Measurements from ENCODE around the gene GLIS2. TPM values are rescaled to one million over a fixed set of nuclear protein-coding genes. Genes with fewer than 3 reads are reported as not detected.

The GLIS2 gene
- total and polyA plus RNA-seq, 12 donors = 6.9 to 16.9 (median 13.9) TPM

DNA sequence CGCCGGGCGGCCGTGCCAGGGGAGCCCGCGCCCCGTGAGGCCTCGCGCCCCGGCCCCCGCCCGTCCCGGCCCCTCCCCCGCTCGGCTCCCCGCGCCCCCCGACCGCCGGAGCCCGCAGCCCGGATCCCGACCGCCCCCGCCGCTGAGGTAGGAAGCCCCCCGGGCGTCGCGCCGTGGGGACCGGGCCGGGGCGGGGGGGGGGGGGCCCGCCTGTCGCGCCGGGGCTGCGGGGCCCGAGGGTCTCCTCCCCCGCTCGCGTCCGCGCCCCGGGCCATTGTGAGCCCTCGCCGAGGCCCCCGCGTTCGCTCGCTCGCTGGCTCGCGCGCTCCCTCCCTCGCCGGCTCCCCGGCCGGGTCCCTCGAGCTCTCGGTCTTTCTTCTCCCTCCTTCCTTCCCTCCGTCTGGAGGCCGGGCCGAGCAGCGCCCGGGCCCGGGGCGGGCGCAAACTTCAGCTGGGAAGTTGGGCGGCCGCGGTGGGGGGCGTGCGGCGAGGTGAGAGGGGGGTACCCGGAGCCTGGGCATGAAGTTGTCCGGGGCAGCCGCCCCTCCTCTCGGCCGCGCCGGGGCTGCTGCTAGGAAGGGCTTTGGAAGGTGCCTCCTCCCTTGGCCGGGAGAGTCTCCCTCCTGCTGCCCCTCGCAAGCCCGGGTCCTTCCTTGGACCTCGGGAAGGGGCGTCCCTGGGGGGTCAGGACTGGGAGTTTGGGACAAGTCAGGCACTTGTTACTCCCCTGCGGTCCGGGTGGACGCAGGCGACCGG lies 419 bp downstream of the GLIS2 start:
- Histone ChIP-seq H3K4me3 (peak overlapping the region; percentile 56 to 93 (median 72)), H3K36me3 (no peaks in the 10 kb centered on the region), H3K27ac (peak overlapping the region; percentile 84 to 98 (median 88)), H3K9me3 (no peaks in the 10 kb centered on the region), H3K27me3 (peaks cover 0 to 44% (median 0%) of the 10 kb centered on the region in 7 donors), H3K4me1 (peaks cover 43 to 68% (median 65%) of the 10 kb centered on the region in 9 donors)
- DNase-seq (no peak), ATAC-seq (peak in 1 of 8 donors; percentile 5)
- TF ChIP-seq, protein P1, sequence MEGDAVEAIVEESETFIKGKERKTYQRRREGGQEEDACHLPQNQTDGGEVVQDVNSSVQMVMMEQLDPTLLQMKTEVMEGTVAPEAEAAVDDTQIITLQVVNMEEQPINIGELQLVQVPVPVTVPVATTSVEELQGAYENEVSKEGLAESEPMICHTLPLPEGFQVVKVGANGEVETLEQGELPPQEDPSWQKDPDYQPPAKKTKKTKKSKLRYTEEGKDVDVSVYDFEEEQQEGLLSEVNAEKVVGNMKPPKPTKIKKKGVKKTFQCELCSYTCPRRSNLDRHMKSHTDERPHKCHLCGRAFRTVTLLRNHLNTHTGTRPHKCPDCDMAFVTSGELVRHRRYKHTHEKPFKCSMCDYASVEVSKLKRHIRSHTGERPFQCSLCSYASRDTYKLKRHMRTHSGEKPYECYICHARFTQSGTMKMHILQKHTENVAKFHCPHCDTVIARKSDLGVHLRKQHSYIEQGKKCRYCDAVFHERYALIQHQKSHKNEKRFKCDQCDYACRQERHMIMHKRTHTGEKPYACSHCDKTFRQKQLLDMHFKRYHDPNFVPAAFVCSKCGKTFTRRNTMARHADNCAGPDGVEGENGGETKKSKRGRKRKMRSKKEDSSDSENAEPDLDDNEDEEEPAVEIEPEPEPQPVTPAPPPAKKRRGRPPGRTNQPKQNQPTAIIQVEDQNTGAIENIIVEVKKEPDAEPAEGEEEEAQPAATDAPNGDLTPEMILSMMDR (IDR thresholded peaks at IDR 0.05) = no peak
- intact Hi-C loops (cut with DNase I) = no loop called here
- WGBS, 2 donors = 1 to 2% methylated on average over 65 to 91 of the region's 93 CpGs

- intact Hi-C loops (cut with DNase I) = no loop called here
Measured at GRCh38 chr16:4316864-4317531, 1.1 kb downstream of the GLIS2 start.

DNA sequence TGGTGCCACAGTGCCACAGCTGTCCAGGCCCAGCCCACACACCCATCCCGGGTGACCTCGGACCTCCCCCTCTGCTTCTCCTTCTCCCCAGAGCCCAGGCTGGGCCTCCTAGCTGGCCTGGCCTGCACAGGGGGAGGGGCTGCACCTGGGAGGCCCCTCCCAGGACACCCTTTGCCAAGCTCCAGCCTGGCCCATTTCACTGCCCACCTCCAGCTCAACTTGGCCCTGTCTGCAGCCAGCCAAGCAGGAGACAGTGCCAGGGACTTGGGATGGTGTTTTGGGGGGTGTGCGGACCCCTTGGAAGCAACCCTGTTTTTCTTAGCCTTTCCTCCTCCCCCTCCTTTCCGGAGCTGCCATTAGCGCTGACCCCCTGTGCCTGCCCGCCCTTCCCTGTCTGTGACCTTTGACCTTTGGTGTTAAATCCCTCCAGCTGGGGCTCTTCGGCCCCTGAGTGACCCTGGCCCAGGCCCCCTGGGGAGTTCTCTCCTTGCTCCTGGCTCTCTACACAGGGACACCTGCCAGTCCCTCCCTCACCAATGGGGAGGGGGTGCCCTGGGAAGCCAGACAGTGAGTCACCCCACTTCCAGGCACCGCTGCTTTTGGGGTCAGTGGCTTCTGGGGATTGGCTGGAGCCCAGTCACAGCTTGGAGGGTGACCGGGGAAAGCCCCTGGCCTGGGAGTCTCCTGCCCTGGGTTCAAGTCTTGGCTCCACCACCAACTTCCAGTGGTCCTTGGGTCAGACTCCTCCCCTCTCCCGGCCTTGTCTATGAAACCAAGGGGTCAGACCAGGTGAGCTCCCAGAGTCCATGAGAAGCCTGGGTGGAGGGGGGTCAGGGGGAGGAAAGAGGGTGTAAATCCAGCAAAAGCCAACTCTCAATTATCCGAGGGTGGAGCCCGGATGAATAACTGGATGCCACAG lies 1.9 kb downstream of the GLIS2 start:
- H3K4me1 ChIP-seq = peaks cover 47 to 82% (median 69%) of the 10 kb centered on the region in 9 donors
- H3K9me3 ChIP-seq = no peaks in the 10 kb centered on the region
- H3K27ac ChIP-seq = peak overlapping the region; percentile 84 to 98 (median 88)
- H3K27me3 ChIP-seq = peaks cover 0 to 44% (median 0%) of the 10 kb centered on the region in 7 donors
- H3K4me3 ChIP-seq = peak overlapping the region; percentile 56 to 93 (median 72)
- ATAC-seq (peak in 6 of 8 donors; percentile 1 to 35 (median 10)), DNase-seq (no peak)
- intact Hi-C loops (cut with DNase I) = no loop called here
- no peaks in the 10 kb centered on the region for H3K36me3 ChIP-seq
- 34% methylated on average over 12 of the region's 12 CpGs for WGBS, 2 donors
- TF ChIP-seq, protein P1 (IDR thresholded peaks at IDR 0.05) = no peak

More at GRCh38 chr16:4316864-4317531, 1.1 kb downstream of the GLIS2 start:
- TF ChIP-seq, protein P1 (IDR thresholded peaks at IDR 0.05) = no peak
- H3K9me3 ChIP-seq = no peaks in the 10 kb centered on the region
- H3K4me3 ChIP-seq = peak overlapping the region; percentile 56 to 93 (median 72)
- peak; percentile 7 to 68 (median 44) for ATAC-seq
- H3K4me1 ChIP-seq = peaks cover 45 to 74% (median 68%) of the 10 kb centered on the region in 9 donors
- DNase-seq = peak in 1 of 2 donors; percentile 74
- H3K36me3 ChIP-seq = no peaks in the 10 kb centered on the region
- H3K27ac ChIP-seq = peak overlapping the region; percentile 84 to 98 (median 88)
- 14 to 18% methylated on average over 19 to 20 of the region's 20 CpGs for WGBS, 2 donors
- peaks cover 0 to 44% (median 0%) of the 10 kb centered on the region in 7 donors for H3K27me3 ChIP-seq

Data from heart right ventricle (tissue), 16 donors.